GM18519 (cell line): Measurements from ENCODE around the gene DTNB.

Experiments used
- ATAC-seq: cut with Tn5 transposase; IDR thresholded peaks from one replicate; pipeline ENCODE4 v1.9.1; 2021; ENCODE audit warnings: mild to moderate bottlenecking, moderate library complexity; ENCODE audit not compliant: unreplicated experiment, low FRiP score

Gene DTNB

DNA sequence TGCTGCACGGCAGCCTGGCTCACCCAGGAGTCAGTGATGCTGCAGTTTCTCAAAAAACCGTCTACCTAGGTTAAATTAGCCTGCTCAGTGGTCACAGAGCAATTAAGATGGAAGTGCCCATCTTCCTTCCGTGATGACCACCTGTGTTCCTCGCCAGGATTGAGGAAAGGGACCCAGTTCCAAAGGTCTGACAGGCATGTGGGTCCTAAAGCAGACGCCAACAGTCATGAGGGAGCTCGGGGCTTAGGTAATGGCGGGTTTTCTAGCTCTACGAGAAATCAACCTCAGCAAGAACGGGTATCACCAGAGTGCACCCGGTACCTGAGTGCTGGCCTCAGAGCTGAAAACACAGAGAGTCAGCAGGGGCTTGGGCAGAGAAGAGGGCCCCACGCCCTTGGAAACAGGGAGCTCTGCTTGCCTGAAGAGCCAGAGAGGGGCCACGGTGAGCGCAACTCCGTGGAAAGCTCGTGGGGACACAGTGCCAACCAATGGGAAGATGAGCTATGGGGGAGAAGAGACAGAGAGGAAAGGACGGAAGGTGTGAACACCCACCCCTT, 297.3 kb downstream of the DTNB start:
- ATAC-seq = no peak

DNA sequence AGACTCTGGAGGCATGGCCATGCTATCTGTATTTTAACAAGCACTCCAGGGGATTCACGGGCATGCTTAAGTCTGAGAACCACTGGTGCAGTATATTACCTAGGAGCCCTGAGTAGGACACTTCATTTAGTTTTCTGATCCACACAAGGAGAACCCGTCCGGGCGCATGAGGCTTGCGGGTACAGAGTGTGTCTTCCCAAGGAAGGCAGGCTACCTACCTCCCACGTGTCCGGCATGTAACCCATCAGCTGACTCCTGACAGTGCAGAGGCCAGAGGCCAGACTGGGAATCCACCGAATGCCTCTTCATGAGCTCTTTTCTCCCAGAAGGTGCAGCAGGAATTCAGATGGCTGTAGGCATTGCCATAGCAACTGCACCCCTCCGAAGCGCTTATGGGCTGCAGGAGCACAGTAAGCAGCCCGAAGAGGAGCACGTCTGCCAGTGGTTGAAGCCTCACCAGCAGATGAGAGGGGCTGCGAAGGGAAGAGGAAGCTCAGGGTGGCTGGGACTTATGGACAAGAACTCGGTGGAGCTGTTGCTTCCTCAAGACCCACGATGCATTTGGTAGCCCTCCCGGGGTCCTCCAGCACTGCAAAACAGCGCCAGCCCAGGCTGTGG, 297.9 kb downstream of the DTNB start:
- no peak for ATAC-seq

DNA sequence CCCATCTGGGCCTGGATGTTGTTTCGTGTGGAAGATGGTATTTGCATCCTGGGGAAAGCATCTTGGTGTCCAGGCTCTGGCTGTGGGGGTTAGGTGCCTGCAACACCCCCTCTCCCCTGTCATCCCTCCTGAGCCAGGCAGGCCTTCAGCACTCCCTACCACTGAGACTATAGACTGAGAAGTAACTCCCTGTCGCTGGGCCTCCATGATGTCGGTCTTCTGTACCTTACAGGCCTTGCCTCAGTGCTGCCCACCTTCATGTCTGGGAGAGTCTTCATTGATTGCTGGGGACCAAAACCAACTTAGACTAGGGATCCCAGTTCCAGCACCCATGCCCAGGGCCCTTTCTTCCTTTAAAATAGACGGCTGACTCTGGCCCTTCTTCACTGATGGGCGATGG, 298.6 kb downstream of the DTNB start:
- ATAC-seq = no peak

DNA sequence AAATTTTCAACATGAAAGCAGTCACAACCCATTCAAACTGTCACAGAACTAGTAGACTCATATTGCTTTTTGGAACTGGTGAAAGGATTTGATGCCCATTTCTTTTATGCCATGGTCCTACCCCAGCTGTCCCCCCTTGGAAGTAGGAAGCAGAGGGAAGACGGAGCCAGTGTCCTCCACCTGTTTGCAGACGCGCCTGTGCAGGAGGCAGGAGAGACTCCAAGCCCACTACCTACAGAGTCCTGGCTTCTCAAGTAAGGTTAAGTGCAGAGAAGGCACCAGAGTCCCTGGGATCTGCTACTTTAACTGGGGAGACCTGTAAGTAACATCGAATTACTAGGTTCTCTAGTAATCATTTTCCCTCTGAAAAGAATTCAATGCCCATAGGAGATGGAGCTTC, 299.0 kb downstream of the DTNB start:
- ATAC-seq = no peak

DNA sequence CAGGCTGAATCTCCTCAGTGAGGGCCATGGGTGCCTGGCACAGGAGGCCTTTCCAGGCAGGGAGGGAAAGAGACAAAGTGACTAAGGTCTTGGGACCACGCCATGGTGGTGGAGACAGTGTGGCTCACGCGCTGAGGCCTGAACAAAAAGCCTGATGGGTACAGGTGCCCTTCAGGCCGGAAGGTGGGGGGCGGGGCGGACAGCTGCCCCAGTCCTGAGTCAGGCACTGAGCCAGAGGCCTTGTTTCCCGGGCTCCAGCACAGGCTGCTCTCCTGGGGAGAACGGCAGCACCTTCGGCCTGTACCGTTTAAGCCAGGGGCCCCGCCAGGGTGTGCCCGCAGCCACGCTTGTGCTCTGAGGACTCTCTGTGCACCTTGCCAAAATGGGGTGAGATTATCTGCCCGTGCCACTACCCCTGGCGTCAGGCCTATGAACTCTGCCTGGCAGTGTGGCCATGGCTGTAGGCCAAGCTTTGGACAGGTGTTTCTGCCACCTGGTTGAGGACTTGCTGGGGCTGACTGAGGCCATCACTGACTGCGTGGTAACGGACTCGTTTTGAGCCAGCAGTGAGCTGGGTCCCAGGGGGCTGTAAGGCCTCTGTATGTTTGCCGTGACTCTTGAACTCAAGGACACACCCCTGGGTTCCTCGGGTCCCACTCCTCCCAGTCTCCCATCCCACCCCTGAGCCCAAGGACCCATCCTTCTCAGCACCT, 300.0 kb downstream of the DTNB start:
- no peak for ATAC-seq

DNA sequence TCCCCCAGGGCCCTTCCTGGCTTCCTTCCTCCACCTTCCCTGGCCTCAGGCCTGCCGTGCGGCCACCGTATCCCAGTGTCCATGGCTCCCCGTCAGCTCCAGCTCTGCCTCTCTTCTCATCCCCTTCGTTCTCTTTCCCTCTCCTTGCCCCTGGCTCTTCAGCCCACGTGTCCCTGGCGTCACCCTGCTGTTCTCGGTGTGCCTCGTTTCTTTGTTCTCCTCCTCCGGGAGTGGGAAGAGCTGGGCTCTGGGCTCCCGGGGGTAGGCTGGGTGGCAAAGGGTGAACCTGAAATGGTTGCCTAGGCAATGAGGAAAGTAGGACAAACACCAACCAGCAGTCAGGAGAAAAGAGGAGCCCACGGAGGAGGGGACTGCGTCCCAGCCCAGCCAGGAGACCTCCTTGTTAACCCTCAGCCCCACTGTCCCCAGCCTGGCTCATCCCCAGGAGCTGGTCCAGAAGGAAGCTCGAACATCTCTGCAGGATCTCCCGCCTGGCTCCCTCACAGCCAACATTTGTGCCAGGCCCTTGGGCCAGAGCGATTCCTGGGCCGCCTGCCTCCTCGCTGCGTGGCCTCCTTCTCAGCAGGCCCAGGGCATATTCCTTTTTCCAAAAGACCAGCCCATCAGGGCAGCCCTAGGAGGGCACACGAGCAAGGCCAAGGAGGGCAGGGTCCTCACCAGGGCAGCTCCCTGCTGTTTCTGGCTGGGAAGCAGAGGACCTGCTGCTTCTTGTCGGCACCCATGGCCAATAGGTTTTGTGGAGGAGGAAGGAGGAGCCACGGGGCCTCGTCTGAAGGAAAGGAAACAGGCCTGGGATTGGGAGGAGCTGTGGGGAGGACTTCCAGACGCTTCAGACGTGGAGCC, 300.7 kb downstream of the DTNB start:
- no peak for ATAC-seq

DNA sequence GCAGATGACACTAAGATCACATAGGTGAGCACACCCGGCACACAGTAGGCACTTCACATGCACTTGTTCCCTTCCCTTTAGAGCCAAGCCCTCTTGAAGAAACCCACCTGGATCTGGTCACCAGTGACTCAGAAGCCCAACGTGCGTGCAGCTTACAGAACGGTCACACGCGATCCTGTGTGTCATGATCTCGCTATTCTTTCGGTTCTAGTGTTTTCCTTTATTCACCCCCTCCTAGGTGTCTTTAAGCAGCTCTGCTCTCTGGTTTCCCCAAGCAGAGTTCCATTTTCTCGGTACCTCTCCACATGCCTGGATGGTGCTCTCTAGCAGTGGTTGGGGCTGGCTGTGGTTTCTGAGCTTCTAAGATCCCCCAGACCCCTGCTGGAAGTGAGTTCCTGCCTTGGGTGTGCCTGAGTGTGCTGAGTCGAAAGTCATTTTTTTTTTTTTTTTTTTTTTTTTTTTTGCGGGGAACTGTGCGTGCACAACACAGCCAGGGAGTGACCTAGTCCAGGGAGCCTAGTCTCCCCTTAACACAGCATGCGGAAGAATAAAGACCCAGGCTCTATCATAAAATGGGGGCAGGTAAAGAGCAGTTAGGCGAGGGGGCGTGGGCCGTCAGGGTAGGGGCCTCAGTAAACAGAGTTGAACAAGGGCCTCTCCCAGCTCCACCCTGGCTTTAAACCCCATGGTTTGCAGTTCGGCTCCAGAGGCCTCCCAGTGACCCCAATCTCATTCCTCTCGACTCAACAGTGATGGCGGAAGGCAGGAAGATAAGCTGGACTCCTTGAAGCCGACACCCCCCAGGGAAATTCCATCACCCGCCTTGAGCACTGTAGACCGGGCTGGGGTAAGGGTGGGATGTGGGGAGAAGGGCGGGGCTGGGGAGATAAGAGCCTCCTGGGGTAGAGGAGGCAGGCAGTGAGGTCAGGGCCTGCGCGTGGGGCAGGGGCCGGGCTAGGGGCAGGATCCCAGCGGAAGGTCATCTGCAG, 301.8 kb downstream of the DTNB start:
- ATAC-seq = no peak

DNA sequence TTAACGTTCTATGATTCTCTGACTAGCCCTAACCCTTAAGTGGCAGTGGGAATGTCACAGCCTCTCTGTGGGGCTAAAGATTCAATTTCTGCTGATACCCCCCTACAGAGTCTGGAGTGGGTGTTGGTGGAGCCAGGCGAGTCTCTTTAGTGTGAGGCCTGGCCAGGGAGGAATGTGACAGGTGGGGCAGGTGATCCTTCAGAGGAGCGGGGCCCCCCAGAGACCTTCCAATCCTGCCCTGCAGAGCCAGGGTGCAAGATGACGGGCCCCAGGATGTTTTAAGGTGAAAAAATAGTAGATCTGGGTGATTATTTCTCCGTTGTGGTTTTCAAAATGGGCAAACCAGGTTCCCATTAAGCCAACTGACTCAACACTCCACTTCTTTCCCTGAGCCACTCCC, 303.5 kb downstream of the DTNB start:
- ATAC-seq = no peak

DNA sequence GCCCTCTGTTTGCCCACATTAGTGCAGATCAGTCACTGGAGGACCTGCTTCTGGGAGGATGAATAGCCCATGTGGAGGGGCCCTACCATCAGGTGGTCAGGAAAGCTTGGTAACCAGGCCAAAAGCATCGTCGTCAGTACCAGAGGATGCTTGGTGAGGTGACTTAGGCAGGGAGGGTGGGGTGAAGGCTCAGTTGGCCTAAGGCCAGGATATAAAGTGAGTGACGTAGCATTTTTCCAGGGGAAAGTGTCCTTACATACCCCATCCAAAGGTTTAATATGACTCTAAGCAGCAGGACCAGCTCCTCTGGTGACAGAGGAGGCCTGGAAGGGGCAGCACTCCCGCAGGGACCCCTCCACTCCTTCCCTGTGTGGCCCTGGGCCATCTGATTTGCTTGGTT, 303.9 kb downstream of the DTNB start:
- ATAC-seq = no peak

DNA sequence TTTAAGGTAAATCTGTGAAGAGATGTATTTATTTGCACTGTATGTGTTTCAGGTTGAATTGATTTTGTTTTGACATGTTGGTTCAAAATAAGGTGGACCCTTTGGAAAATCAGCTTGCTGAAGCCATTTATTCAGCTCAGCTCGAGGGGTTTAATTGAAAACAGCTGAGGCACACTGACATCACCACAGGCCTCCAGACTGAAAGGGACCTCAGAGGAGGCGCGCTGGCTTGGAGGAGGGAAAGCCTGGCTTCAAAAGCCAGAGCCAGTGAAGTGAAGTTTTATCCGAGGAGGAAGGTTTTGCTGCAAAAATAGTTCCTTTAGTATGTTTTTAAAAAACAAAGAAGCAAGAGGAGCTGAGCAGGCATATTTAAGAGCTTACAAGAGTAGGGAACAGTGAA, 304.7 kb downstream of the DTNB start:
- no peak for ATAC-seq

DNA sequence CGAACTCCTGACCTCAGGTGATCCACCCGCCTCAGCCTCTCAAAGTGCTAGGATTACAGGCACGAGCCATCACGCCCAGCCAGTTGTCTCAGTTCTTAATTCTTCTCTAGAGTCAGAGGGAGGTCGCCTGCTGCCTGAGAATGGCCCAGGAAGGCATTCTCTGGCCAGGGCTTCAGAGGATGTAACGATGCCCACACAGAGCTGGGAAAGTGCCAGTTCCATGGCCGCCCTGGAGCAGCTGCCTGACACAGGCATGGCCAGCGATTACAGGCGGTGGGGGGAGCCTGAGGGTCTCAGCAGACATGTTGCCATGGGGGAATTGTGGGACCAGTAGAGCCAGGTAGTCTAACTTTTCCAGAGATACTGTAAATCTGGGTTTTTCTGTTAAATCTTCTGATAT, 306.1 kb downstream of the DTNB start:
- no peak for ATAC-seq

DNA sequence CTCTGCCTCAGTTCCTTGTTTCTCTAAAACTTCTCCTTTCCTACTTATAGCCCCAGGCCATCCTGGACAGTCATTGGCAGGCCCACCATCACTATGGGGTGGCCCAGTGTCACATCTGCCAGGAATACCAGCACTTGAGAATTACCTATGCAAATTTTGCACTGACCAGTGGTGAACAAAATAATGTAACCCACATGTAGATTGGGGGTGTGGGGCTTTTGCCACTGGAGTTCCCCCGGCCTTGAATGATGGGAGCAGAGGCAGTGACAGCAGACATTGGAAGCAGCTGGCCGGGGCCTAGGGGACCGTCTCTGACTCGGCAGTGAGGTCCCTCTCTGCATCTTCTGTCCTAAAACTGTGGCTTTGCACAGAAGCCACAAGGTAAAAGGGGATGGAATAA, 306.7 kb downstream of the DTNB start:
- ATAC-seq = no peak

DNA sequence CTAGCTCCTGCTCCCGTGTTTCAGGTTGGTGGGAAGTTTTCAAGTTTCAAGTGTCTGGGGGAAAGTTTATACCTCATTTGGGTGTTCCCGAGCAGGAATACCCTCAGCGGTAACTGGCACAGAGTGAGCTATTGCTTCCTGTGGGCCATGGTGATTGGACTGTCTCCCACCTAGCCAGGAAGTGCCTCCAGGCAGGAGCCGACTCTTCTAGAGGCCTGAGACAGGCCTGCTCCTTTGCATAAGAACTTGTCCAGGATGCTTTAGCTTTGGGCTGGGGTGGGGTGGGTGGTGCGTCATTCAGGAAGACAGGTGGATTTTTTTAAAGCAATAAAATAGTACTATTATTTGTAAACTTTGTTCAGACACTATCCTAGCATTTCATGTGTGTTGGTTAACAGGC, 308.1 kb downstream of the DTNB start:
- ATAC-seq = no peak

DNA sequence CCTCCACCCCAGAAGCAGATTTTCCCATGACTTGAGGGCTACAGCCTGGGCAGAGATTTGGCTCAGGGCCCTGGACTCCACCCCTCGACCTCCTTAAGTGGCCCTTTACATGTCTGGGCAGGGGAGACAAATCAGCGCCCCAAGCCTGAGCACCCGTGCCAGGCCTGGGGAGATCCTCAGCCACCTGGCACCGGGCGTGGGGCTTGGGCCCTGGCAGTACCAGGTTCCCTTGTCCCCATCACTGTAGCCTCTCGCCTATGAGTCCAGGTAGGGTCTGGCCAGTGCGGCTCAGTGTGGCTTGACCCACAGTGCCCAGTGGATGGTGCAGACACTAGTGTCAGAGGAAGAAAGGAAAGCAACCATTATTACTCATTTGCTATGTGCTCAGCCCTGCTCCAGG, 309.6 kb downstream of the DTNB start:
- no peak for ATAC-seq

DNA sequence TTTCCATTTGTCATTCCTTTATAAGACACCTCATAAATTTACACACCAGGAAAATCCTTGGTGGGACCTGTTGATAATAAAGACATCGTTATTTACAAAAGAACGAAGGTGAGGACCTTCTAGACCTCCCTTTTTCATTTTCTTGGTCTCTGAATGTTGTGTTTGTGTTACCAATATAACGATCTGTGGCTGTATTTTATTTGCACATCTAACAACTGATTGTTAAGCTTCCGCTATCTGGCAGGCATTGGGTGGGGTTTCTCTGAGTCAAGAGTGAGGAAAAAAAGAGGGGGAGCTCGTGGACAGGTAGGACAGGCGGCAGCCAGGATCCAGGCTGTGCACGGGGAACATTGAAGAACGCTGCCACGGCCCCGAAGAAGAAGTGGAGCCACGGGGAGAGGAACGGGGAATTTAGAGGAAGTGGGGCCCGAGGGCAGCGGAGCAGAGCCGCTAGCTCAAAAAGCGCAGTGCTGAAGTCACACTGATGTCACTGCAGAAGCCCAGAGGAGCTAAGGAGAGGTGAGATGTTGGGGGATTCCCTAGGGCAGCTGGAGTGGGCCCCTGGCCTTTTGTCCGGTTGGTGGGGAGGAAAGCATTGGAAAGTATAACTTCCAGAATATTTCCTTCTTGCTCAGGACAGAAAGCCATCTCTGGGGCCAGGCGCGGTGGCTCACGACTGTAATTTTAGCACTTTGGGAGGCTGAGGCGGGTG, 310.8 kb downstream of the DTNB start:
- peak; percentile 40 for ATAC-seq

DNA sequence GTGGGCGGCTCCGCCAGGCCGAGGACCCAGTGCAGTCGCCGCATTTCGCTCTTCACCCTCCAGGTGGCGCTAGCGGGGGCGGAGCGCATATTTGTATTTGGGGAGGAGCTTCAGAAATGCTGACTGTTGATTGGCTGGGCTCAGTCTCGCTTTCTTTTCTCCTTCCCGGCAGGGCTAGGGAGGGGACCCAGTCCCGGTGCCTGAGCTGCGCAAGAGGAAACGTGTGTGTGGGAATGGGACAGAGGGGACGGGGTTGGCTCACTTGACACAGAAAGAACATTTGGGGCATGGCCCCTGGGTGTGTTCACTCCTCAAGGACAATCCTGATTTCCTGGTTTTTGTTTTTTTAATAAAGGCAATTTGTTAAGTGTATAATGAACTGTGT, 311.3 kb downstream of the DTNB start:
- ATAC-seq = peak; percentile 86

DNA sequence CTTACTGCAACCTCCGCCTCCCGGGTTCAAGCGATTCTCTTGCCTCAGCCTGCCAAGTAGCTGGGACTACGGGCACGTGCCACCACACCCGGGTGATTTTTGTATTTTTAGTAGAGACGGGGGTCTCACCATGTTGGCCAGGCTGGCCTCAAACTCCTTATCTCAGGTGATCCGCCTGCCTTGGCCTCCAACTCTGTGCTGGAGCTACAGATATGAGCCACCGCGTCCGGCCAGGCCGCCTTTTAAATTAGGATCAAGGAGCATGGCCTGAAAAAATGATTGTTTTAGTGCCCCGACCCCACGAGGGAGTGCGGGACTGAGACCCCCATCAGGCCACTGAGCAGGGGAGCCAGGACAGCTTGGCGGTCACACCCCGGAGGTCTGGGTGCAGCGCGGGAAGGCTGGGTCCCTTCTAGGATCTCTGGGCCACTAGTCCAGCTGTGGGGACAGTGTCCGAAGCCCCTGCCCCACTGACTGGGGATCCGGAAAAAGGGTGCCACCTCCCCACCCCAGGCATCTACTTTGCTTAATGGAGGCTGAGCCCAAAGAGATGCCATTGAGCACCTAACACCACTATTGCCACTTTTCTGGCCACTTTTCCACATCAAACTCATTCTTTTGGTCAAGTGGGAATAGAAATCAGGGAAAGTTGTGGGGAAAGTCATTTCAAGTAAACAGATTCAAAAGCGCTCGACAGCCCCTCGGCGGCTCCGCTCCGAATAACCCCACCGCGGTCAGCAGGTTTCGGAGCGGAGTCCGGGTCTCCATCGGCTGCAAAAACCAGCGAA, 311.9 kb downstream of the DTNB start:
- ATAC-seq = no peak

DNA sequence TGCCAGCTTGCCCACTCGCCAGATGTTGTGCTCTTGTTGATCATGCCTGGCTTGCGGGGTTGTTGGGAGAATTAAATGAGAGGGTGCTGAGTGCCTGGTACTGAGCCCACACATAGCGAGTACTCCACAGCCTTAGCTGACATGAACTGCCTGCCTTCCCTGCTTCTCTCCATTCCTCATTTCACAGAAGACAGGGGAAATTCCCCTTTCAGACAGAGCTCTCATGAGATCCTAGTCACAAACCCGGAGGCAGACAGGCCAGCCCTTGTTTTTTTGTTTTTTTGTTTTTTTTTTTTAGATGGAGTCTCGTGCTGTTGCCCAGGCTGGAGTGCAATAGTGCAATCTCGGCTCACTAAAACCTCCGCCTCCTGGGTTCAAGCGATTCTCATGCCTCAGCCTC, 314.5 kb downstream of the DTNB start:
- ATAC-seq = no peak
